Renal cortical epithelial cell (primary cell): ENCODE measurements around the gene PEMT. TPM values are rescaled to one million over a fixed set of nuclear protein-coding genes. Genes with fewer than 3 reads are reported as not detected.

Experiments
- DNase-seq: peaks from one replicate; pipeline ENCODE4 v3.0.0-alpha.2; 2011; ENCODE audit warnings: low read depth
- total RNA-seq: library from RNA; depleted of rRNA; stranded (reverse); fragments of >200 nt; gene quantifications from 2 replicates; pipeline ENCODE4 v1.2.3, GENCODE V29; 2014

PEMT gene
- total RNA-seq, 1 donor from 2014 or later = 36.0 TPM

DNA sequence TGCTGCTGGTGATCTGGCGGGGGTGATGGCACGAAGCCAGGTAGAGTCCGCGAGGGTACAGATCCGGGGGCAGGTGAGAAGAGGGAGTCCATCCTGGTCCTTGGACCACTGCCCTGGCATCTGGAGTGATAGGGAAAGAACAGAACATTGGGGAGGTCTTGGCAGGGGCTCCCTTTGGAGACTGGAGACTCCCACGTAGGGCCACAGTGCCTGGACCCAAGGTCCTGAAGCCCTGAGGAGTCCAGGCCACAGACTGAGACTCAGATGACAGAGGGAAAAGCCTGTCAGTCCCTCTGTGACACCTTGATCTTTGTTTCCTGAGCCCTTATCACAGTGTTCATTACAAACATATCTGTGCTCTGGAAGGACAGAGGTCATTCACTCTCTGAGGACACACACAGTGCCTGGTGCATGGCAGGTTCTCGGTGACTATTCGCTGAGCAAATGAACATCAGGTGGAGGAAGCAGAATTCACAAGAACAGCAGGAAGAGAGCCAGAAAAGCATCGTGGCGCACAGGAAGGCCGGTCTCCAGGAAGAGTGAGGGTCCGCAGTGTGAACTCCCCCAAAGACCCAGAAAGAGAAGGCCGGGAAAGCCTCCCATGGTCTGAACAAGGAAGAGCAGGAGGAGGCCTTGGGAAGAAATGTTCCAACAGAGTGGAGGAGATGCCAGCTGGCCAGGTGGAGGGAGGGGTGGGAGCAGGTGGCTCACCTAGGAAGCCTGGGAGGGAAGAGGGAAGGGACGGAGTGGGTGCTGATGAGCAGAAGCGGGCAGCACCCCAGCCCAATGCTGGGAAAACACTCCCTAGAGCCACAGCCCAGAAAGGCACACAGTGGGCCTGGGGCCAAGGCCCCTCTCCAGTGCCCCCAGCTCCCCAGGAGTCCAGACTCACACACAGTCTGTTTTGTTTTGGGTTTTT lies 20.5 kb downstream of the PEMT start:
- no peak for DNase-seq

DNA sequence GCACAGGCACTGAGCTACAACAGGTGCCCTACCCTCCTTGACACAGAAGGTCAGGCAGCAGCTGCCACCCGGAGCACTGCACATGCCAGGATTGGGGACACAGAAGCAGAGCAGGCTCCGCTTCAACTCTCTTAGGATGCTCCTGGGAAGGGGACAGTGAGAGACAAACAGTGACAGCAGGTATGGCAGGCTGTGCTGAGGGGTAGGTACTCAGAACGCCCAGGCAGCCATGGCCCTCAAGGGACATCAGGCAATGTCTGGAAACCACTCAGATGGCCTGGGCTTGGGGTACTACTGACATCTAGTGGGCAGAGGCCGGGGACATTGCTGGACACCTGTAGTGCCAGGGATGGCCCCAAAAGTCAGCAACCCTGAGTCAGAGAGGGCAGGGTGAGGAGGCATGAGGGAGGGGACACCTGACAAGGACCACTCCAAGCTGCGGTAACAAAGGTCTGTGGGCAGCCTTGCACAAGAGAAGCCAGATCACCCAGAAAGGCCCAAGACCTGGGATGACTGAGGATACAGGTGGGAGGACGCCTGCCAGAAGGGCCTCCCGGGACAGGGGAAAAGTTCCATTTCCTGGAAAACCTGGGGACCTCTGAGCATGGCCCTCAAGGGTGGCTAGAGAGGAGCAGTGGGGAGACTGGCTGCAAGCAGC lies 21.2 kb downstream of the PEMT start:
- DNase-seq = no peak

GRCh38 chr17:17569691-17570090 lies 21.8 kb downstream of the PEMT start:
- no peak for DNase-seq

GRCh38 chr17:17568772-17569195 lies 22.7 kb downstream of the PEMT start:
- DNase-seq = no peak

- DNase-seq = no peak
Measured at GRCh38 chr17:17567631-17568030, 23.9 kb downstream of the PEMT start.

DNA sequence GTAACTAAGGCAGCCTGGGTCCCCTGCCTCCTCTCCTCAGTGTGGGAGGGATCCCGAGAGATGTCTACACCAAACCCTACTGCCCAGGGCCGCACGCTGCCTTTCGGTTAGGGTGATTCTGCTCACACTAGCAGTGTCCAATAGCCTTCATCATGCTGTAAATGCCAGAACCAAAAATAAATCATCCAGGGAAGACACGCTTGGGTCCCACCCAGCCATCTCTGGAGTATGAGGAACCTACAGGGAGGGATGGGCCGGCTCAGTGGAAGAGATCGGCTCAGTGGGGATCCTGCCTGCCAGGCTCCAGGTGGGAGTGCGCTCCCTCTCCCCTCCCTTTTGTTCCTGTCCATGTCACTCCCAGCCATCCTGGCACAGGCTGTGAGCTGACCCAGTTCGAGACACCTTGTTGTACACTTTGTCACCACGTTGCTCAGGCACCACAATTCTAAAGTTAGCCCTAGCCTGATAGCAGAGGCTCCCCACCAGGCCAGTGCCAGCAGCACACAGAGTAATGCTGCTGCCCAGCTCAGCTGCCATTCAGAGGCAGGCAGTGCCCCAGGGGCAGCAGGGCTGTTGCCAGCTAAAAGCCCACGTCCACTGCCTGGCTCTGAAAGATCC lies 24.5 kb downstream of the PEMT start:
- DNase-seq = no peak

GRCh38 chr17:17565471-17566339 lies 25.8 kb downstream of the PEMT start:
- DNase-seq = no peak

DNA sequence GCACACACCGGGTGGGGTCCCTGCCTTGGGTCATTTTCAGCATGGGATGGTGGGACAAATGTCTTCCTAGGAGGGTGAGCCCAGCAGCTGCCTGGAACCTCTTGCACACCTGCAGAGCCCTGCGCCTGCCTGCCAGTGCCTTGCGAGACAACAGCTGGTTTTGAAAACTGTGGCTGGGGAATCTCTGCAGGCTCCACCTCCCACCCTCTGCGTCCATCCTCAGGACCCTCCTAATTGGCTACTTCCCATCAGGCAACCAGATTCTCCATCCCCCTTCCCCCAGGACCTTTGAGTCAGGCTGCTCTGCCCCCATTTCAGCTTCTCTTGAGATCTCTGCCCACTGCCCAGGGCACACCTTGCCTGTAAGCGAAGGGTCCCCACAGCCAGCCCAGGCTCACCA lies 26.6 kb downstream of the PEMT start:
- no peak for DNase-seq

DNA sequence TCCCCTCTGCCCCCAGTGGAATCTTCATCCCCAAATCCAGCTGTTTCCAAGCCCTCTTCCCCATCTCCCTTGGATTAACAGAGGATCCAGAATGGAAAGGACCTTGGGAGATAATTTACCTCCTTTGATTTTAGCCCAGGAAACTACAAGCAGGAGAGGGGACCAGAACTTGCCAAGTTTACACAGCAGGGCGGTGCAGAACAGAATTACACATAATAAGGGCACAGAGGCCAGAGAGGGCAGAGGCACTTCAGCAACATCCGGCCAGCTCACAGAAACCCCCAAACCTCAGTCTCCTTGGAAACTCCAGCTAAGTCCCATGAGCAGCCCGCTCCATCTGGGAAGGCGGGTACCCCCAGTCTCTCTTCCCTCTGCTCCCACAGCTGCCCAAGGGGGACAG lies 27.2 kb downstream of the PEMT start:
- no peak for DNase-seq

DNA sequence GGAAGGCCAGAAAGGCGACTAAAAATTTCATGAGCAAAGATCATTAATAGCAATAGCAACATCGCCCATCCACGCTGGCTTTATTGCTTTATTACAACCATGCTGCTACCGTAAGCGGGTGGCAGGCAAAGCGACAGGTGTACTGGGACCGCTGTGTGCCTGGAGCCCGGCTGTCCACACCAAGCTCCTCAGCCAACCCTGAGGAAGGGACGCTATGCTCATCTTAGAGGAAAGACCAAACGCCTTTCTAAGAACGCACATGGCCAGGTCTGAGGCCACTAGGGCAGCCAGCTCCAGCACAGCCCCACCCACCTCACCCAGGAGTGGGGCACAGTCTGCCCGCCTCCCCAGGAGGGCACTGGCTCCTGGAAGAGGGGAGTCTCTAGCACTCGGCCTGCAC lies 28.0 kb downstream of the PEMT start:
- DNase-seq = no peak

DNA sequence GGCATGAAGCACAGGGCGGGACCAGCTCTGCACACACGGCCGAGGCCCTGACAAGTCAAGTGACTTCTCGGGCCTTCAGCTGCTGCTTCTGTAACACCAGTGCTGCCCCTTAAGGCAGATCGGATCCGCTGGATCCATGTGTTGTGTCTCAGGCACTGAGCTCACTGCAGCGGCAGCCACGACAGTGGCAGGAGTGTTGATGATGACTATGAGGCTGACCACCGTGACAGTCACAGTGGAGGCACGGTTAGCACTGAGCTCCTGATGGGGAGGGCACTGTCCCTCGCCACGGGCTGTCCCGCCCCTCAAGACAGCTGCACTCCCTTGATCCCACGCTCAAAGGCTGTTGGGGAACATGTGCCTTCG lies 29.4 kb downstream of the PEMT start:
- no peak for DNase-seq

DNA sequence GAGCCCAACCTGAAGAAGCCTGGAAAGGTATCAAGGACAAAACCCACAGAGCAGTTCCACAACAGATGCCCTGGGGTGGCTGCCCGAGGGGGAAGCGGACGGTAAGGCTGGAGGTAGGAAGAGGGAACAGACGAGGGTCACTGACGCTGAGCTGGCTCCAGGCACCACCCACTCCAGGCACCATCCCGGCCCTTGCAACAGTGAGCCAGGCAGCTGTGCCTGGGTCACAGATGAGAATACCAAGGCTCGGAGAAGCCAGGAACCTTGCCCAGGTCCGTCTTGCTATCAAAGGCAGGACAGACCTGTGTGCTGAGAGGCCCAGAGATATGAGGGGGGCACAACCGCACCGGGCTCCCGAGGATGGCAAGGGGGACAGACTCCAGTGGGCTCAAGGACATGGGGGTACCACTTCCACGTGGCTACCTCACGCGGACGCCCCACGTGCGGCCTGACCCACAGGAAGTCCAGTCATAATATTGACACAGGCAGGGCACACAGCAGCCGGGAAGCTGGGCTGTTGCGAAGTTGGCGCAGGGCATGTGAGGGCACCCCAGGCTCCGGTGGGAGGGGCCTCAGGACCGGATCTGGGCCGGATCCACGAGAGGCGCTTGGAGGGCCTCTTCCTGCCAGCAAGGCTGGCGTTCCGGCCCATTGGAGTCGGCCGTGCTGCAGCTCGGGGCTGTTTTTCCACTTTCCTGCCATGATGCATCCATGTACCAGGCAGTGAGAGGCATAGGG lies 29.9 kb downstream of the PEMT start:
- peak; percentile 86 for DNase-seq

GRCh38 chr17:17560975-17561374 lies 30.5 kb downstream of the PEMT start:
- peak; percentile 39 for DNase-seq

DNA sequence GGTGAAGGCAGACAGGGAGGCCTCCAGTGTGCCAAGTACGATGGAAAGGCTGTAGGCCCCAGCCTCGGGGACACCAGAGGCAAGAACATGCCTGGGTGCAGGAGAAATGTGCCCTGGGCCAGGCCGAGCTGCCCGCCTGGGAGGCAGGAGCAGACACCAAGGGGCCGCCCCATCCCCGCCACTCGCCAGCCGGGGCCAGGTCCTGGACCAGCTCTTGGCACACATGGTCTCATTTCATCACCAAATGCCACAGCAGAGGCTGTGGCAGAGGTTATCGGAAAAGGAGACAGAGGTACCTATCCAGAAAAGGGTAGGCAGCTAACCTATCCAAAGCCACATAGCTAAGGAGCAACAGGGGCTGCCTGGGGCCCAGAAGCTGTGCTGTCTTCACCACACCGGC lies 31.3 kb downstream of the PEMT start:
- DNase-seq = no peak

DNA sequence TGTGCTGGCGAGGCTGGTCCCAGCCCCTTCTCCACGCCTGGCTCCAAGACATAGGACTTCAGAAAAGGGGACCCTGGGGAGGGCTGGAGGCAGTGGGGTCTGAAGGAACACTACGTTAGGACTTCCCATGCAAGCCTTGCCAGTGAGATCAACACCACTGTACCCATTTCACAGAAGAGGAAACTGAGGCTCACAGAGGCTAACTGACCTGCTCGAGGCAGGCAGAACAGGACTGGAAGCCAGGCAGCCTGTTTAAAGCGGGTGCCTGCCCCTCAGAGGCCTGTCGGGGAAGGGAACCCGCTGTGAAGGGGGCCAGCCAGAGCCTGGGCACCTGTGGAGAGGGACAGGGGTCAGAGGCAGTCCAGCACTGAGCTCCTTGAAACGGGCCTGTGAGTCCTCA lies 32.3 kb downstream of the PEMT start:
- no peak for DNase-seq

DNA sequence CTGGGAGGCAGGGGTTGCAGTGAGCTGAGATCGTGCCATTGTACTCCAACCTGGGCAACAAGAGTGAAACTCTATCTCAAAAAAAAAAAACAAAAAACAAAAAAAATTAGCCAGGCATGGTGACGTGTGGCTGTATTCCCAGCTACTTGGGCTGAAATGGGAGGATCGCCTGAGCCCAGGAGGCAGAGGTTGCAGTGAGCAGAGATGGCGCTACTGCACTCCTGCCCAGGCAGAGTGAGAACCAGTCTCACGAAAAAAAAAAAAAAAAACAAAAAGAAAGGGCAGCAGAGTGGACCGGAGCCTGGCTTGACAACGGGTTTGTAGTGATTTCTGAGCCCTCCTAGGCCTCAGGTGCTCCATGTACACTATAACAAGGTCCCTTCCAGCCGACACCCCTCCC lies 33.1 kb downstream of the PEMT start:
- DNase-seq = no peak

GRCh38 chr17:17557796-17558195 lies 33.7 kb downstream of the PEMT start:
- DNase-seq = no peak

GRCh38 chr17:17556671-17557070 lies 34.8 kb downstream of the PEMT start:
- no peak for DNase-seq

DNA sequence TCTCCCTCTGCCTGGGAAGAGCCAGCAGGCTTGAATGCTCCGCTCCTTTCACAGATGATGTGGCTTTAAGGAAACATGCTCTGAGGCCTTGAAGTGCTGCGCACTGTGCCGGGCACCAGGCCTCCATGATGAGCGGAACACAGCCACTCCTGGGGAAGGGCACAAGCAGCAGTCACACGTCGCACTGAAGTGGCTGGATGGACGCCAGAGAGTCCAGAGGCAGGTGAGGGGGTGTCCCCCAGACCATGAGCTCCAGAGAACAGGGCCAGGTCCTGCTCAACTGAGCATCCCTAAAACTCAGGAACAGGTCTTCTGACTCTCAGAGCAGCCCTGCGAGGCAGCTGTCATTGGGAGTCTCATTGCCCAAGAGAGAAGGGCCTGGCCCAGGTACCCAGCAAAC lies 35.6 kb downstream of the PEMT start:
- DNase-seq = no peak

GRCh38 chr17:17555151-17555550 lies 36.4 kb downstream of the PEMT start:
- no peak for DNase-seq

DNA sequence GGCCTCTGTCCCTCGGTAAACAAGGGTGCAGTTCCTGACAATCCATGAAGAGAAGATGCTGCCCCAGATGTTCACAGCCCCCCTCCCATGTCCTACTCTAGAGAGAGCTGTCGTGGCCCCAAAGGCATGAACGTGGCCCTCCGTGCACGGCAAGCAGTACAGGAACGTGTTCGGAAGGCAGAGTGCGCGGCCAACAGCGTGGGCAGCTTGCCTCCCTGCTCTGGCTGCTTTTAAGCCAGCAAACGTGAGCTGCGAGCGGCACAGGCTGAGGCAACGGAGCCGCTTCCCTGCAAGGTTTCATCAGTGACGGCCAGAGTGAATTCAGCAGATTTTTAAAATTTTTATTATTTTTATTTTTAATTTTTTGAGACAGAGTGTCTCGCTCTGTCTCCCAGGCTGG lies 37.2 kb downstream of the PEMT start:
- no peak for DNase-seq
